Measurements from ENCODE around the gene MAGOH. TPM values are rescaled to one million over a fixed set of nuclear protein-coding genes. Genes with fewer than 3 reads are reported as not detected.

Gene MAGOH
- total RNA-seq, 1 experiment from 2014 or later, result 48.9 TPM

DNA sequence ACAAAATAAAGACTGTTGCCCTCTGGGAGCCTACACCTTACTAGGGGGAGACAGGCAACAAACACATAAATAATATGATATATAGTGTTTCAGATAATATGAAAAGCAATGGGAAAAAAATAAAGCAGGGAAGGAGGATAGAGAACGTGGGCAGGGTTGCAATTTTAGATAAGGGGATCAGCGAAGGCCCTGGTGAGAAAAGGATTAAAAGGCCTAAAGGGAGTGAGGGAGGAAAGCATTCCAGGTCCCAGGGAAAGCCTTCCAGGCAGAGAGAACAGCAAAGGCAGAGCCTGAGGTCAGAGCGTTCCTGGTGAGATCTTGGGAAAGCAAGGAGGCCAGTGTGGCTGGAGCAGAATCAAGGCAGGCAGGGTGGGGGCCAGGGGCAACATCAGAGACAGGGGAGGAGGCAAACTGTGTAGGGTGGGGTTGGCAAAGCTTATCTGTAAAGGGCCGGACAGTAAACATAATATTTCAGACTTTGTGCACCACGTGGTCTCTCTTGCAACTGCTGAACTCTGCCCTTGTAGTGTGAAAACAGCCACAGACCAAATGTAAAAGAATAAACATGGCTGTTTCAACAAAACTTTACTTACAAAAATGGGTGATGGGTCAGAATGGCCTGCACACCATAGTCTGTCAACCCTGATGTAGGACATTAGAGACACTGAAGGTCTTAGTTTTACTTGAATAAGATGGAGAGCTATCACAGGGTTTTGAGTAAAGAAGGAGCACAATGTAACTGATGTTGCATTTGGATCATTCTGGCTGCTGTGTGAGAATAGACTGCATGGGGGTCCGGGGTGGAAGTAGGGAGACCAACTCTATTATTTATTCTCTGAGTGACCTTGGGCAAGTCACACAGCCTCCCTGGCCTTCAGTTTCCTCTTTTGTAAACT lies 55.0 kb downstream of the MAGOH start:
- POLR2A ChIA-PET (ENCODE audit: unreplicated experiment), result no interaction called here
- Histone ChIP-seq H3K4me3 (ENCODE audit: low read length) (no peak overlapping the region), H3K27ac (ENCODE audit: low read length) (no peak overlapping the region), H3K4me2 (ENCODE audit: low read length) (no peak overlapping the region), H4K20me1 (ENCODE audit: low read length) (no peaks in the 10 kb centered on the region), H3K36me3 (ENCODE audit: low read depth, low read length) (no peaks in the 10 kb centered on the region), H3K9me2 (replicated peaks; ENCODE audit: low read length) (no peaks in the 10 kb centered on the region), H2AFZ (ENCODE audit: low read length) (no peak overlapping the region), H3F3A (ENCODE audit: low read length, unreplicated experiment) (no peaks in the 10 kb centered on the region), H3K4me1 (ENCODE audit: insufficient read depth, low read length) (peaks cover 31% of the 10 kb centered on the region), H3K27me3 (ENCODE audit: low read length) (no peaks in the 10 kb centered on the region), H3K79me2 (ENCODE audit: low read length) (no peaks in the 10 kb centered on the region), H3K9ac (ENCODE audit: low read length) (no peak overlapping the region), H3K9me3 (ENCODE audit: low read length) (no peaks in the 10 kb centered on the region)
- CTCF ChIA-PET, result interaction anchor here (0.6 kb wide), 1 partner anchor 150 kb away, joined by 6 read pairs; no protein-coding TSS in a partner anchor
- TF ChIP-seq EZH2phosphoT487 (IDR thresholded peaks at IDR 0.05; ENCODE audit: borderline replicate concordance, low read length) (no peak), EZH2 (IDR thresholded peaks at IDR 0.05; ENCODE audit: low read length, unreplicated experiment) (no peak)
- TF ChIP-seq, protein P1, sequence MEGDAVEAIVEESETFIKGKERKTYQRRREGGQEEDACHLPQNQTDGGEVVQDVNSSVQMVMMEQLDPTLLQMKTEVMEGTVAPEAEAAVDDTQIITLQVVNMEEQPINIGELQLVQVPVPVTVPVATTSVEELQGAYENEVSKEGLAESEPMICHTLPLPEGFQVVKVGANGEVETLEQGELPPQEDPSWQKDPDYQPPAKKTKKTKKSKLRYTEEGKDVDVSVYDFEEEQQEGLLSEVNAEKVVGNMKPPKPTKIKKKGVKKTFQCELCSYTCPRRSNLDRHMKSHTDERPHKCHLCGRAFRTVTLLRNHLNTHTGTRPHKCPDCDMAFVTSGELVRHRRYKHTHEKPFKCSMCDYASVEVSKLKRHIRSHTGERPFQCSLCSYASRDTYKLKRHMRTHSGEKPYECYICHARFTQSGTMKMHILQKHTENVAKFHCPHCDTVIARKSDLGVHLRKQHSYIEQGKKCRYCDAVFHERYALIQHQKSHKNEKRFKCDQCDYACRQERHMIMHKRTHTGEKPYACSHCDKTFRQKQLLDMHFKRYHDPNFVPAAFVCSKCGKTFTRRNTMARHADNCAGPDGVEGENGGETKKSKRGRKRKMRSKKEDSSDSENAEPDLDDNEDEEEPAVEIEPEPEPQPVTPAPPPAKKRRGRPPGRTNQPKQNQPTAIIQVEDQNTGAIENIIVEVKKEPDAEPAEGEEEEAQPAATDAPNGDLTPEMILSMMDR (conservative IDR thresholded peaks at IDR 0.05; ENCODE audit: low read depth, low read length), result no peak
- DNase-seq (no peak), ATAC-seq (no peak)
- intact Hi-C loops (cut with micrococcal nuclease), result loop anchor here (2.0 to 10.0 kb wide), 2 partner anchors 169 to 483 kb away; no protein-coding TSS in a partner anchor
- no TSS peak for BruUV-seq (replicated peaks)

DNA sequence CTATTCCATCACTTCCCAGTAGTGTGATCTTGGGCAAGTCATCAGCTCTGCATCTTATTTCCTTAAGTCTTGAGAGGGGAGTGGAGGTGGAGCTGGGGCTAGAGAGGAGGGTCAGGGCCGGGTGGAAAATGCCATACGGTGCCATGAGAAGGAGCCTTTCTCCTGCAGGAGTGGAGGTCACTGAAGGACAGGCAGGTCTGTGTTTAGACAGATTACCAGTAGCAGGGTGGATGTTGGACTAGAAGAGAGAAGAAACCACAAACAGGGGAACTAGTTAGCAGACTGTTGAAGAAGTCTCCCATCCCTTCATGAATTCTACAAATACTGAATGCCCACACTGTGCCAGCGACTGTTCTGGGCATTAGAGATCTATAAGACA lies 55.6 kb downstream of the MAGOH start:
- DNase-seq (no peak), ATAC-seq (no peak)
- Histone ChIP-seq H3K27me3 (ENCODE audit: low read length) (no peaks in the 10 kb centered on the region), H3K9me2 (replicated peaks; ENCODE audit: low read length) (no peaks in the 10 kb centered on the region), H2AFZ (ENCODE audit: low read length) (peak overlapping the region; percentile 35), H3K9me3 (ENCODE audit: low read length) (no peaks in the 10 kb centered on the region), H3F3A (ENCODE audit: low read length, unreplicated experiment) (no peaks in the 10 kb centered on the region), H3K4me1 (ENCODE audit: insufficient read depth, low read length) (peaks cover 25% of the 10 kb centered on the region), H4K20me1 (ENCODE audit: low read length) (no peaks in the 10 kb centered on the region), H3K27ac (ENCODE audit: low read length) (no peak overlapping the region), H3K36me3 (ENCODE audit: low read depth, low read length) (no peaks in the 10 kb centered on the region), H3K4me2 (ENCODE audit: low read length) (peak overlapping the region; percentile 8; the same call in 1 of the 2 replicates), H3K4me3 (ENCODE audit: low read length) (no peak overlapping the region), H3K79me2 (ENCODE audit: low read length) (no peaks in the 10 kb centered on the region), H3K9ac (ENCODE audit: low read length) (no peak overlapping the region)
- ChIA-PET CTCF (interaction anchor here (0.6 kb wide), 1 partner anchor 150 kb away, joined by 6 read pairs; no protein-coding TSS in a partner anchor), POLR2A (ENCODE audit: unreplicated experiment) (no interaction called here)
- no TSS peak for BruUV-seq (replicated peaks)
- intact Hi-C loops (cut with micrococcal nuclease), result loop anchor here (2.0 to 10.0 kb wide), 2 partner anchors 168 to 482 kb away; no protein-coding TSS in a partner anchor
- TF ChIP-seq EZH2 (IDR thresholded peaks at IDR 0.05; ENCODE audit: low read length, unreplicated experiment) (no peak), EZH2phosphoT487 (IDR thresholded peaks at IDR 0.05; ENCODE audit: borderline replicate concordance, low read length) (no peak)
- TF ChIP-seq, protein P1 (conservative IDR thresholded peaks at IDR 0.05; ENCODE audit: low read depth, low read length), result no peak

Data from PC-3 (cell line).